Motor neuron (in vitro differentiated cells): ENCODE data around the gene CTNND2. TPM values are rescaled to one million over a fixed set of nuclear protein-coding genes. Genes with fewer than 3 reads are reported as not detected.
"Not testable (repeated sequence)": the region's sequence is repeated elsewhere in the genome, so short reads cannot be mapped to it uniquely, and the experiment has no call there.

ENCODE experiments used
- ATAC-seq, 8 experiments: fragments of 200-7000 bp; cut with Tn5 transposase; replicated peaks in 6 of 8; 2 replicates each; pipeline ENCODE4 v1.8.0; 2021; ENCODE audit warnings: mild to moderate bottlenecking in 8 of 8, moderate library complexity in 8 of 8
- H3K27ac ChIP-seq, 2 donors: fragments of 250-450 bp; sonication (Bioruptor Pico); 2 replicates each; pipeline ENCODE4 v1.9.0; 2021; ENCODE audit warnings: antibody characterized with exemption in 2 of 2, mild to moderate bottlenecking in 2 of 2, moderate library complexity in 1 of 2
- H3K4me1 ChIP-seq, 2 donors: fragments of 250-450 bp; sonication (Bioruptor Pico); replicated peaks in 1 of 2; 2 replicates each; pipeline ENCODE4 v1.6.1; 2021; ENCODE audit warnings: antibody characterized with exemption in 2 of 2, mild to moderate bottlenecking in 2 of 2, moderate library complexity in 1 of 2
- H3K4me3 ChIP-seq, 5 donors: fragments of 250-450 bp; sonication (Bioruptor Pico); 2 replicates each; pipeline ENCODE4 v1.9.0; 2021; ENCODE audit warnings: antibody characterized with exemption in 5 of 5, mild to moderate bottlenecking in 5 of 5, moderate library complexity in 4 of 5
- WGBS, 10 experiments: fragments of 450-650 bp; shearing (Covaris generic); methylation state at CpG; one replicate each; pipeline ENCODE4 v1.0.0; 2022; 5-methylcytosine and 5-hydroxymethylcytosine counted together
- in situ Hi-C, 9 experiments: fragments of 400-800 bp; cut with MboI; loops; one replicate each; pipeline ENCODE4 v1.15.0; 2021; ENCODE audit warnings: low sequenced_read_pairs in 9 of 9, low pct_unique_long_range_greater_than_20kb in 2 of 9; ENCODE audit not compliant: unreplicated experiment in 9 of 9
- total RNA-seq, 8 experiments: library from RNA; unstranded; fragments of 300-600 nt; gene quantifications; 2 replicates each; pipeline versions ENCODE4 v1.2.3 to v1.2.4, GENCODE V29; 2022

The CTNND2 gene
- total RNA-seq, 8 experiments from 2014 or later, result 0.51 to 49.9 (median 40.1) TPM

DNA sequence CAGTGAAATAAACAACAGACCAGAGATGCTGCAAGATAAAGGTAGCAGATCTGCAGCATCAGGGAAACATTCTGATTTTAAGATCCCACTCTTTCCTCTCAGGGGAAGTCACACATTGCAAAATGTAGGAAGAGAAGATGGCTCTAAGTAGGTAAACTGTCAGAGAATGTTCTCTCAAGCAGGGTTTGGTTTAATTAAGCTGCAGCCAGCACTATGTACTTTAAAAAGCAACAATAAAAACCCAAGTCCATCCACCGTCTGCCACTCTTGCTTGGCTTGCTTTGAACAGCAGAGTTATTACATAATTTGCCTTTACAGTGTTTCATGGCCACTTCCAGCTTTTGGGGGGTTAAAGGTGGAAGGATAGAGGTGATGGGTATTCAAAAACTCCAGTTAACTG lies 800.0 kb downstream of the CTNND2 start:
- H3K27ac ChIP-seq, result no peak overlapping the region
- no peak overlapping the region for H3K4me3 ChIP-seq
- in situ Hi-C loops, result no loop called here
- peaks cover 2 to 14% of the 10 kb centered on the region in 2 donors for H3K4me1 ChIP-seq
- peak in 1 of 8 experiments; percentile 6 for ATAC-seq
- WGBS, 10 experiments, result 0 to 71% (median 40%) methylated on average over 1 of the region's 1 CpG; no CpG with 5 or more reads in 5 of the 10 experiments

DNA sequence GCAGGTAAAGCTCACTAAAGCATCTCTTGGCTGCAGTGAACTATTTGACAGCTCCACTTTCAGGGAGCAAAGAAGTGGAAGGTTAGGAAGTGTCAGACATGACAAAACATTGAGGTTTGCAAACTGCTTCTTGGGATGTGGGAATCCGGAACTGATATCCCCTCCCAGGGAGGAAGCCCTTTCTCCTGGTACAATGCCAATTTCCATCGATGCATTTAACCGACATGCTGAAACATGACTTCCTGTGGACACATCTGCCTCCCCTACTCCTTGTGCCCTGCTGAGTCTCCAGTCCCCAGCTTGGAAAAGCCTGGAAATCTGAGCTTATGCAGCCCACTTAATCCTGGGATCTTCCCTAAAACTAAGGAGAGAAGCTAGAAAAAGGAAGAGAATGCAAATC lies 820.1 kb downstream of the CTNND2 start:
- H3K27ac ChIP-seq, result no peak overlapping the region
- no peak overlapping the region for H3K4me3 ChIP-seq
- WGBS, 10 experiments, result 0 to 100% (median 91%) methylated on average over 2 to 3 of the region's 3 CpGs; no CpG with 5 or more reads in 5 of the 10 experiments
- ATAC-seq, result no peak
- in situ Hi-C loops, result no loop called here
- no peaks in the 10 kb centered on the region for H3K4me1 ChIP-seq

- peak in 3 of 8 experiments; percentile 95 to 98 (median 98) for ATAC-seq
- Histone ChIP-seq H3K27ac (no peak overlapping the region), H3K4me1 (peaks cover 0 to 9% of the 10 kb centered on the region in 2 donors), H3K4me3 (no peak overlapping the region)
- WGBS, 10 experiments, result 13 to 95% (median 85%) methylated on average over 1 to 18 of the region's 21 CpGs
- in situ Hi-C loops, result no loop called here
Observed at GRCh38 chr5:11082404-11082945, 821.8 kb downstream of the CTNND2 start.

- WGBS, 10 experiments, result 20 to 100% (median 89%) methylated on average over 2 to 4 of the region's 4 CpGs; no CpG with 5 or more reads in 1 of the 10 experiments
- Histone ChIP-seq H3K27ac (no peak overlapping the region), H3K4me1 (peaks cover 0 to 21% of the 10 kb centered on the region in 2 donors), H3K4me3 (no peak overlapping the region)
- no peak for ATAC-seq
- in situ Hi-C loops, result no loop called here
Observed at GRCh38 chr5:11076945-11077613, 827.2 kb downstream of the CTNND2 start.

DNA sequence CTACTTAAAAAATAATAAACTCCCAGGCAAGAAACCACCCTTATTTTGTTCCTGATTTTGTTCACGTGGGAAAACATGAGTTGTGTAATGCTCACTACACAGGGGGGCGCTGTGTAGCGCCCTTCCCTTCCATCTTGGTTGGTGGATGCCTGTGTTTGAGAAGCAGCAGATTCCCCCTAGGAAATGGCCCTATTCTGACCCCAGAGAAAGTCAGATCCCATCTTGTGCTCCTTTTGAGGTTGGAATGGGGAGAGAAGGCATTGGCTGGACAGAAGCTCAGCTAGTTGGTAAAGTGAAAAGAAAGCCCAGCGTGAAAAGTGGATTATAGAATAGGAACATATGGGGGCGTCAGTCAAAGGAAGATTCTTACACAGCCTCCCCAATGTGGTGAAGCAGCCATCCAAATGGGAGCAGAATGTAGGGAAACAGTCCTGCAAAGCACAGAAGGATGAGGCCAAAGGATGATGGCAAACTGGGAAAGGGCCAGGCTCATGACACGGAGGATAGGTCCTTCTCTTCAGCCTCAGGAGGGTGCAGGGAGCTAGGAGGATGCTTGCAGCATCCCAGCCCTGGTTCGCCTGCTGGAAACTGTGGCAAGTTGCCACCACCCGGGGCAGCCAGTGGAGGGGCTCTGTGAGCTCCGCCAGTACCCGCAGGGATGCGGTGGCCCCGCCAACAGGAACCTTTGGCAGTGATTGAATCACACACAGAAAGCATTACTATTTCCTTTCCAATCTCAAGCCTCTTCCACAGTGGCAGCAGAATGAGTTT lies 829.0 kb downstream of the CTNND2 start:
- 0 to 100% (median 85%) methylated on average over 1 to 5 of the region's 12 CpGs; no CpG with 5 or more reads in 1 of the 10 experiments for WGBS, 10 experiments
- Histone ChIP-seq H3K27ac (no peak overlapping the region), H3K4me3 (no peak overlapping the region), H3K4me1 (peaks cover 0 to 21% of the 10 kb centered on the region in 2 donors)
- ATAC-seq, result no peak
- in situ Hi-C loops, result no loop called here

- Histone ChIP-seq H3K27ac (no peak overlapping the region), H3K4me3 (no peak overlapping the region), H3K4me1 (peaks cover 0 to 12% of the 10 kb centered on the region in 2 donors)
- WGBS, 10 experiments, result 0 to 83% (median 45%) methylated on average over 1 to 3 of the region's 5 CpGs; no CpG with 5 or more reads in 2 of the 10 experiments
- in situ Hi-C loops, result no loop called here
- no peak for ATAC-seq
Observed at GRCh38 chr5:11072568-11072967, 831.7 kb downstream of the CTNND2 start.

DNA sequence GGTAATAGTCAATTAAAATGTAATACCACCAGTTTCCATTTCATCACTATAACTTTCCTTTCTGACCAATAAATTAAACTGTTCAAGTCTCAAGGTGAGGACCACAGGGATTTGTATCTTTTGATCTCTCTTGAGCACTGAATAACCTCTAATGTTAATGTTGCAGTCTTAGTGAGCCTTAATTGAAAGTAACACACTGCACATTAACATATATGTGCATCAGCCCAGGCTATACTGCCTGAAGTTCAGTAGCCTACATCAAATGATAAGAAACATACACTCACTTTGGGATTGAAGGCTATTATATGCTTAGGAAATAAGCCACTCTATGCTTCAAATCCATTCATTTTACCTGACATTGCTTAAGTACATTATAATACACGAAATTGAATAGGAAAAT lies 832.2 kb downstream of the CTNND2 start:
- no peak overlapping the region for H3K4me3 ChIP-seq
- no peak overlapping the region for H3K27ac ChIP-seq
- in situ Hi-C loops, result no loop called here
- 0 to 80% (median 62%) methylated on average over 1 of the region's 1 CpG; no CpG with 5 or more reads in 3 of the 10 experiments for WGBS, 10 experiments
- ATAC-seq, result peak in 2 of 8 experiments; percentile 54 to 89
- peaks cover 0 to 12% of the 10 kb centered on the region in 2 donors for H3K4me1 ChIP-seq

- whole genome bisulfite sequencing, 10 experiments, result 0 to 100% (median 78%) methylated on average over 1 to 3 of the region's 3 CpGs; no CpG with 5 or more reads in 2 of the 10 experiments
- Histone ChIP-seq H3K27ac (no peak overlapping the region), H3K4me1 (peaks cover 0 to 7% of the 10 kb centered on the region in 2 donors), H3K4me3 (no peak overlapping the region)
- in situ Hi-C loops, result no loop called here
- ATAC-seq, result no peak
Observed at GRCh38 chr5:11069041-11069440, 835.2 kb downstream of the CTNND2 start.

GRCh38 chr5:11065723-11066122 lies 838.5 kb downstream of the CTNND2 start:
- WGBS, 10 experiments, result 0 to 80% (median 20%) methylated on average over 1 of the region's 1 CpG; no CpG with 5 or more reads in 1 of the 10 experiments
- H3K4me3 ChIP-seq, H3K27ac ChIP-seq, in situ Hi-C loops: not testable (repeated sequence)
- H3K4me1 ChIP-seq, result peaks cover 0 to 11% of the 10 kb centered on the region in 2 donors
- peak in 5 of 8 experiments; percentile 18 to 50 (median 21) for ATAC-seq

- no peak for ATAC-seq
- H3K27ac ChIP-seq, result no peak overlapping the region
- H3K4me3 ChIP-seq, result no peak overlapping the region
- H3K4me1 ChIP-seq, result peaks cover 0 to 11% of the 10 kb centered on the region in 2 donors
- in situ Hi-C loops, result no loop called here
- WGBS, 10 experiments, result 7 to 76% (median 43%) methylated on average over 1 to 4 of the region's 4 CpGs
Observed at GRCh38 chr5:11064763-11065450, 839.3 kb downstream of the CTNND2 start.

DNA sequence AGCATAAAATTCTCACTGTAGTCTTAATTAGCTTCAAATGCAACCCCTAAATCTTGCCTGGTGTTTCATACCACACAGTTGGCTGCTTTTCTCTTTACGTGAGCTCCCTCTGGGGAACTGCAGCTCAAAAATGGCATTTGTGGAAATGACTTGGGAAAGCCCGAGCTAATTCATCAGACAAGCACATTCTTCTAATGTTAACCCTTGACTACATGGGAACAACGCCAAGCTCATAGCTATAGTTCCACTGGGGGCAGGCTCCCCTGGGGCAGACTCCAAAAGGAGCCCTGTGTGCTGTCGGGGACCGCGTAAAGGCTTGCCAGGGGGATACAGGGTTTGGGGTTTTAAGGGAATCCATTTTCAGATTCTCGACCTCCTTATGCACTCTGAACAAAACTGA lies 841.8 kb downstream of the CTNND2 start:
- no peak overlapping the region for H3K4me3 ChIP-seq
- H3K4me1 ChIP-seq, result peaks cover 0 to 11% of the 10 kb centered on the region in 2 donors
- 6 to 55% (median 24%) methylated on average over 1 to 6 of the region's 7 CpGs; no CpG with 5 or more reads in 1 of the 10 experiments for WGBS, 10 experiments
- ATAC-seq, result peak in 6 of 8 experiments; percentile 26 to 90 (median 34)
- in situ Hi-C loops, result no loop called here
- no peak overlapping the region for H3K27ac ChIP-seq

DNA sequence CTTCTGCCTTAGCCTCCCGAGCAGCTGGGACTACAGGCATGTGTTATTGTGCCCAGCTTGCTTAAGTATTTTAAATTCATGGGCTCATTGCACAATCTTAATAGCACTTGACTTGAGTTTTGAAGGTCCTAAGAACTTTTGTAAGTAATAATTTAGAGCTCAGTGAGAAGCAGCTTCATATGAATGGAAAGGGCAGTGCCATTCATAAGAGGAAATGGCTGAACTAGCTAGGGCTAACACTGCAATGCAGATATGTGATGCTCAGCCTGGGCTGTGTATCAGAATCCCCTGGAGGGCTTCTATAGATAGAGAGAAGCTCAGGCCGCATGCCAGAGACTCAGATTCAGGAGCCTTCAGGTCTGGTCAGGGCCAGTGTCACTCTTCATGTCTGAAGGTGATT lies 847.7 kb downstream of the CTNND2 start:
- no peak overlapping the region for H3K27ac ChIP-seq
- no peaks in the 10 kb centered on the region for H3K4me1 ChIP-seq
- in situ Hi-C loops, result no loop called here
- WGBS, 10 experiments, result 14 to 100% (median 80%) methylated on average over 1 to 2 of the region's 2 CpGs; no CpG with 5 or more reads in 1 of the 10 experiments
- H3K4me3 ChIP-seq, result no peak overlapping the region
- no peak for ATAC-seq
